Thoracic aorta (tissue), 2 donors: ENCODE data around the gene TSPAN5. TPM values are rescaled to one million over a fixed set of nuclear protein-coding genes. Genes with fewer than 3 reads are reported as not detected.

Experiments used
- ATAC-seq: fragments of 150-250 bp; one replicate; pipeline ENCODE4 v1.8.0; 2017; ENCODE audit warnings: low read depth; ENCODE audit not compliant: insufficient number of reproducible peaks, low FRiP score
- DNase-seq: peaks from one replicate; pipeline ENCODE4 v3.0.0-alpha.2; 2020; ENCODE audit warnings: low spot score
- H3K27ac ChIP-seq, 2 donors: fragments of 200-600 bp; sonication (generic); 1 replicate in 1 of 2; 2 replicates in 1 of 2; pipeline ENCODE4 v1.5.1; 2016; ENCODE audit warnings: mild to moderate bottlenecking in 2 of 2, moderate library complexity in 2 of 2
- H3K27me3 ChIP-seq: fragments of 200-600 bp; sonication (generic); replicated peaks from 2 replicates; pipeline ENCODE4 v1.6.0; 2016; ENCODE audit warnings: mild to moderate bottlenecking; ENCODE audit not compliant: insufficient read depth
- H3K36me3 ChIP-seq: fragments of 200-600 bp; sonication (generic); one replicate; pipeline ENCODE4 v1.5.1; 2016
- H3K4me1 ChIP-seq, 2 donors: fragments of 200-600 bp; sonication (generic); 1 replicate in 1 of 2; 2 replicates in 1 of 2; pipeline versions ENCODE4 v1.5.1 to v1.6.0; 2016; ENCODE audit warnings: low read depth in 2 of 2, mild to moderate bottlenecking in 1 of 2; ENCODE audit not compliant: control insufficient read depth in 1 of 2
- H3K4me3 ChIP-seq: fragments of 200-600 bp; sonication (generic); 2 replicates; pipeline ENCODE4 v1.5.1; 2016; ENCODE audit warnings: mild to moderate bottlenecking
- H3K9me3 ChIP-seq: fragments of 200-600 bp; sonication (generic); 2 replicates; pipeline ENCODE4 v1.5.1; 2016
- CTCF ChIP-seq: fragments of 200-600 bp; sonication (generic); IDR thresholded peaks from one replicate; pipeline ENCODE4 v1.5.1; 2019; ENCODE audit warnings: antibody characterized with exemption
- total RNA-seq, 2 donors: library from RNA; depleted of rRNA; stranded (reverse); fragments of >200 nt; gene quantifications; one replicate each; pipeline versions ENCODE4 v1.1.0 to v1.2.3, GENCODE V29; 2016

TSPAN5 gene
- total RNA-seq, 2 donors from 2014 or later: 7.7 to 11.4 TPM

- no peak for ATAC-seq
- Histone ChIP-seq H3K4me3 (no peak overlapping the region), H3K27ac (no peak overlapping the region), H3K4me1 (no peaks in the 10 kb centered on the region), H3K27me3 (no peaks in the 10 kb centered on the region), H3K36me3 (no peaks in the 10 kb centered on the region), H3K9me3 (no peaks in the 10 kb centered on the region)
- DNase-seq: no peak
- TF ChIP-seq CTCF: no peak
Measured at GRCh38 chr4:98605216-98605615, 53.2 kb downstream of the TSPAN5 start.

GRCh38 chr4:98604723-98605122, 53.7 kb downstream of the TSPAN5 start:
- no peak for TF ChIP-seq CTCF
- no peak overlapping the region for H3K27ac ChIP-seq
- H3K9me3 ChIP-seq: no peaks in the 10 kb centered on the region
- no peak for DNase-seq
- no peaks in the 10 kb centered on the region for H3K27me3 ChIP-seq
- ATAC-seq: no peak
- H3K36me3 ChIP-seq: no peaks in the 10 kb centered on the region
- no peak overlapping the region for H3K4me3 ChIP-seq
- H3K4me1 ChIP-seq: no peaks in the 10 kb centered on the region

GRCh38 chr4:98603683-98604521, 54.5 kb downstream of the TSPAN5 start:
- no peak for TF ChIP-seq CTCF
- DNase-seq: no peak

GRCh38 chr4:98602270-98602669, 56.1 kb downstream of the TSPAN5 start:
- Histone ChIP-seq H3K4me1 (no peaks in the 10 kb centered on the region), H3K27ac (no peak overlapping the region), H3K9me3 (no peaks in the 10 kb centered on the region), H3K36me3 (no peaks in the 10 kb centered on the region), H3K27me3 (no peaks in the 10 kb centered on the region), H3K4me3 (no peak overlapping the region)
- ATAC-seq (no peak), DNase-seq (no peak)
- no peak for TF ChIP-seq CTCF

More at GRCh38 chr4:98603683-98604521, 54.5 kb downstream of the TSPAN5 start:
- no peaks in the 10 kb centered on the region for H3K36me3 ChIP-seq
- no peak for ATAC-seq
- H3K9me3 ChIP-seq: no peaks in the 10 kb centered on the region
- H3K27ac ChIP-seq: no peak overlapping the region
- H3K4me1 ChIP-seq: no peaks in the 10 kb centered on the region
- no peaks in the 10 kb centered on the region for H3K27me3 ChIP-seq
- no peak overlapping the region for H3K4me3 ChIP-seq

- Histone ChIP-seq H3K4me3 (no peak overlapping the region), H3K9me3 (no peaks in the 10 kb centered on the region), H3K4me1 (no peaks in the 10 kb centered on the region), H3K27ac (no peak overlapping the region), H3K36me3 (no peaks in the 10 kb centered on the region), H3K27me3 (no peaks in the 10 kb centered on the region)
- no peak for TF ChIP-seq CTCF
- ATAC-seq: no peak
- no peak for DNase-seq
Measured at GRCh38 chr4:98601708-98602107, 56.7 kb downstream of the TSPAN5 start.
